ENCODE data around the gene ARHGAP15. TPM values are rescaled to one million over a fixed set of nuclear protein-coding genes. Genes with fewer than 3 reads are reported as not detected.

ARHGAP15 gene
- total and polyA plus RNA-seq, 4 donors, result 3.8 to 17.9 (median 13.2) TPM

- 75% methylated on average over 3 of the region's 3 CpGs for WGBS
- no peak overlapping the region for H3K4me3 ChIP-seq (ENCODE audit: low read depth in 1 of 3, low read length in 3 of 3)
- H3K36me3 ChIP-seq (ENCODE audit: control insufficient read depth in 4 of 4, insufficient read depth in 3 of 4, low read depth in 1 of 4, low read length in 3 of 4), result no peaks in the 10 kb centered on the region
- H3K9me3 ChIP-seq (ENCODE audit: control insufficient read depth in 4 of 4, low read length in 3 of 4), result no peaks in the 10 kb centered on the region
- DNase-seq (ENCODE audit: low spot score), result no peak
- TF ChIP-seq GABPA (IDR thresholded peaks at IDR 0.05 in 1 of 2, conservative IDR thresholded peaks at IDR 0.05 in 1 of 2), result no peak
- TF ChIP-seq, protein P1, sequence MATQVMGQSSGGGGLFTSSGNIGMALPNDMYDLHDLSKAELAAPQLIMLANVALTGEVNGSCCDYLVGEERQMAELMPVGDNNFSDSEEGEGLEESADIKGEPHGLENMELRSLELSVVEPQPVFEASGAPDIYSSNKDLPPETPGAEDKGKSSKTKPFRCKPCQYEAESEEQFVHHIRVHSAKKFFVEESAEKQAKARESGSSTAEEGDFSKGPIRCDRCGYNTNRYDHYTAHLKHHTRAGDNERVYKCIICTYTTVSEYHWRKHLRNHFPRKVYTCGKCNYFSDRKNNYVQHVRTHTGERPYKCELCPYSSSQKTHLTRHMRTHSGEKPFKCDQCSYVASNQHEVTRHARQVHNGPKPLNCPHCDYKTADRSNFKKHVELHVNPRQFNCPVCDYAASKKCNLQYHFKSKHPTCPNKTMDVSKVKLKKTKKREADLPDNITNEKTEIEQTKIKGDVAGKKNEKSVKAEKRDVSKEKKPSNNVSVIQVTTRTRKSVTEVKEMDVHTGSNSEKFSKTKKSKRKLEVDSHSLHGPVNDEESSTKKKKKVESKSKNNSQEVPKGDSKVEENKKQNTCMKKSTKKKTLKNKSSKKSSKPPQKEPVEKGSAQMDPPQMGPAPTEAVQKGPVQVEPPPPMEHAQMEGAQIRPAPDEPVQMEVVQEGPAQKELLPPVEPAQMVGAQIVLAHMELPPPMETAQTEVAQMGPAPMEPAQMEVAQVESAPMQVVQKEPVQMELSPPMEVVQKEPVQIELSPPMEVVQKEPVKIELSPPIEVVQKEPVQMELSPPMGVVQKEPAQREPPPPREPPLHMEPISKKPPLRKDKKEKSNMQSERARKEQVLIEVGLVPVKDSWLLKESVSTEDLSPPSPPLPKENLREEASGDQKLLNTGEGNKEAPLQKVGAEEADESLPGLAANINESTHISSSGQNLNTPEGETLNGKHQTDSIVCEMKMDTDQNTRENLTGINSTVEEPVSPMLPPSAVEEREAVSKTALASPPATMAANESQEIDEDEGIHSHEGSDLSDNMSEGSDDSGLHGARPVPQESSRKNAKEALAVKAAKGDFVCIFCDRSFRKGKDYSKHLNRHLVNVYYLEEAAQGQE (IDR thresholded peaks at IDR 0.05), result no peak
- TF ChIP-seq FOXA2 (IDR thresholded peaks at IDR 0.05), result no peak
- no peak for TF ChIP-seq FOXA1 (IDR thresholded peaks at IDR 0.05)
- TF ChIP-seq YY1 (IDR thresholded peaks at IDR 0.05), result no peak
- TF ChIP-seq, protein P2, sequence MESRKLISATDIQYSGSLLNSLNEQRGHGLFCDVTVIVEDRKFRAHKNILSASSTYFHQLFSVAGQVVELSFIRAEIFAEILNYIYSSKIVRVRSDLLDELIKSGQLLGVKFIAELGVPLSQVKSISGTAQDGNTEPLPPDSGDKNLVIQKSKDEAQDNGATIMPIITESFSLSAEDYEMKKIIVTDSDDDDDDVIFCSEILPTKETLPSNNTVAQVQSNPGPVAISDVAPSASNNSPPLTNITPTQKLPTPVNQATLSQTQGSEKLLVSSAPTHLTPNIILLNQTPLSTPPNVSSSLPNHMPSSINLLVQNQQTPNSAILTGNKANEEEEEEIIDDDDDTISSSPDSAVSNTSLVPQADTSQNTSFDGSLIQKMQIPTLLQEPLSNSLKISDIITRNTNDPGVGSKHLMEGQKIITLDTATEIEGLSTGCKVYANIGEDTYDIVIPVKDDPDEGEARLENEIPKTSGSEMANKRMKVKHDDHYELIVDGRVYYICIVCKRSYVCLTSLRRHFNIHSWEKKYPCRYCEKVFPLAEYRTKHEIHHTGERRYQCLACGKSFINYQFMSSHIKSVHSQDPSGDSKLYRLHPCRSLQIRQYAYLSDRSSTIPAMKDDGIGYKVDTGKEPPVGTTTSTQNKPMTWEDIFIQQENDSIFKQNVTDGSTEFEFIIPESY (IDR thresholded peaks at IDR 0.05), result no peak
- no peak for TF ChIP-seq HNF4G (IDR thresholded peaks at IDR 0.05)
- no peaks in the 10 kb centered on the region for H3K4me1 ChIP-seq (ENCODE audit: control insufficient read depth in 4 of 4, insufficient read depth in 4 of 4, low read length in 3 of 4)
- H3K27me3 ChIP-seq (ENCODE audit: control insufficient read depth in 4 of 4, insufficient read depth in 4 of 4, low read length in 3 of 4), result no peaks in the 10 kb centered on the region
- H3K9ac ChIP-seq (ENCODE audit: low read depth in 1 of 2, low read length in 2 of 2), result no peak overlapping the region
- H3K27ac ChIP-seq (ENCODE audit: low read depth in 1 of 2, low read length in 2 of 2), result no peak overlapping the region
Observed at GRCh38 chr2:143186876-143187275, 57.7 kb downstream of the ARHGAP15 start.

- TF ChIP-seq, protein P3, sequence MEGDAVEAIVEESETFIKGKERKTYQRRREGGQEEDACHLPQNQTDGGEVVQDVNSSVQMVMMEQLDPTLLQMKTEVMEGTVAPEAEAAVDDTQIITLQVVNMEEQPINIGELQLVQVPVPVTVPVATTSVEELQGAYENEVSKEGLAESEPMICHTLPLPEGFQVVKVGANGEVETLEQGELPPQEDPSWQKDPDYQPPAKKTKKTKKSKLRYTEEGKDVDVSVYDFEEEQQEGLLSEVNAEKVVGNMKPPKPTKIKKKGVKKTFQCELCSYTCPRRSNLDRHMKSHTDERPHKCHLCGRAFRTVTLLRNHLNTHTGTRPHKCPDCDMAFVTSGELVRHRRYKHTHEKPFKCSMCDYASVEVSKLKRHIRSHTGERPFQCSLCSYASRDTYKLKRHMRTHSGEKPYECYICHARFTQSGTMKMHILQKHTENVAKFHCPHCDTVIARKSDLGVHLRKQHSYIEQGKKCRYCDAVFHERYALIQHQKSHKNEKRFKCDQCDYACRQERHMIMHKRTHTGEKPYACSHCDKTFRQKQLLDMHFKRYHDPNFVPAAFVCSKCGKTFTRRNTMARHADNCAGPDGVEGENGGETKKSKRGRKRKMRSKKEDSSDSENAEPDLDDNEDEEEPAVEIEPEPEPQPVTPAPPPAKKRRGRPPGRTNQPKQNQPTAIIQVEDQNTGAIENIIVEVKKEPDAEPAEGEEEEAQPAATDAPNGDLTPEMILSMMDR (IDR thresholded peaks at IDR 0.05; ENCODE audit: low read depth, low read length, missing input control), result no peak
- TF ChIP-seq JUND (IDR thresholded peaks at IDR 0.05) (no peak), SP1 (IDR thresholded peaks at IDR 0.05) (no peak), HNF4G (IDR thresholded peaks at IDR 0.05) (no peak), GABPA (IDR thresholded peaks at IDR 0.05 in 1 of 2, conservative IDR thresholded peaks at IDR 0.05 in 1 of 2) (no peak), RAD21 (IDR thresholded peaks at IDR 0.05) (no peak), YY1 (IDR thresholded peaks at IDR 0.05) (no peak), FOXA1 (IDR thresholded peaks at IDR 0.05) (no peak), FOXA2 (IDR thresholded peaks at IDR 0.05) (no peak), TAF1 (conservative IDR thresholded peaks at IDR 0.05) (no peak), NR2F2 (IDR thresholded peaks at IDR 0.05) (no peak), RXRA (IDR thresholded peaks at IDR 0.05) (no peak)
- TF ChIP-seq, protein P1 (IDR thresholded peaks at IDR 0.05), result no peak
- TF ChIP-seq, protein P4, sequence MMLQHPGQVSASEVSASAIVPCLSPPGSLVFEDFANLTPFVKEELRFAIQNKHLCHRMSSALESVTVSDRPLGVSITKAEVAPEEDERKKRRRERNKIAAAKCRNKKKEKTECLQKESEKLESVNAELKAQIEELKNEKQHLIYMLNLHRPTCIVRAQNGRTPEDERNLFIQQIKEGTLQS (IDR thresholded peaks at IDR 0.05), result no peak
- TF ChIP-seq, protein P2 (IDR thresholded peaks at IDR 0.05), result no peak
- TF ChIP-seq, protein P5, sequence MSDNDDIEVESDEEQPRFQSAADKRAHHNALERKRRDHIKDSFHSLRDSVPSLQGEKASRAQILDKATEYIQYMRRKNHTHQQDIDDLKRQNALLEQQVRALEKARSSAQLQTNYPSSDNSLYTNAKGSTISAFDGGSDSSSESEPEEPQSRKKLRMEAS (IDR thresholded peaks at IDR 0.05), result no peak
- Histone ChIP-seq H3K36me3 (ENCODE audit: control insufficient read depth in 4 of 4, insufficient read depth in 3 of 4, low read depth in 1 of 4, low read length in 3 of 4) (no peaks in the 10 kb centered on the region), H3K4me1 (ENCODE audit: control insufficient read depth in 4 of 4, insufficient read depth in 4 of 4, low read length in 3 of 4) (no peaks in the 10 kb centered on the region), H3K27ac (ENCODE audit: low read depth in 1 of 2, low read length in 2 of 2) (no peak overlapping the region), H3K4me3 (ENCODE audit: low read depth in 1 of 3, low read length in 3 of 3) (no peak overlapping the region), H3K9me3 (ENCODE audit: control insufficient read depth in 4 of 4, low read length in 3 of 4) (no peaks in the 10 kb centered on the region), H3K9ac (ENCODE audit: low read depth in 1 of 2, low read length in 2 of 2) (no peak overlapping the region), H3K27me3 (ENCODE audit: control insufficient read depth in 4 of 4, insufficient read depth in 4 of 4, low read length in 3 of 4) (no peaks in the 10 kb centered on the region)
- DNase-seq (ENCODE audit: low spot score), result no peak
- 72% methylated on average over 3 of the region's 3 CpGs for WGBS
Observed at GRCh38 chr2:143190431-143190830, 61.2 kb downstream of the ARHGAP15 start.

Measured in liver (tissue), 9 donors.